HAP-1 (cell line): ENCODE data around the gene PLD5.
"Not testable (repeated sequence)": the region's sequence is repeated elsewhere in the genome, so short reads cannot be mapped to it uniquely, and the experiment has no call there.

Experiments used
- DNase-seq, 2 experiments: peaks; one replicate each; pipeline ENCODE4 v3.0.0-alpha.2; 2016 to 2020; ENCODE audit warnings: low spot score in 2 of 2
- H3K27me3 ChIP-seq: fragments of 250-450 bp; sonication (Bioruptor Pico); 2 replicates; pipeline ENCODE4 v1.5.1; 2020; ENCODE audit warnings: low read depth, mild to moderate bottlenecking, moderate library complexity
- H3K36me3 ChIP-seq: fragments of 250-450 bp; sonication (Bioruptor Pico); replicated peaks from 2 replicates; pipeline ENCODE4 v1.5.1; 2020; ENCODE audit warnings: mild to moderate bottlenecking
- H3K4me1 ChIP-seq: fragments of 250-450 bp; sonication (Bioruptor Pico); 2 replicates; pipeline ENCODE4 v1.5.1; 2020; ENCODE audit warnings: mild to moderate bottlenecking
- H3K4me3 ChIP-seq: fragments of 250-450 bp; sonication (Bioruptor Pico); 2 replicates; pipeline ENCODE4 v1.5.1; 2020; ENCODE audit warnings: mild to moderate bottlenecking, moderate library complexity
- H3K9me3 ChIP-seq: fragments of 250-450 bp; sonication (Bioruptor Pico); 2 replicates; pipeline ENCODE4 v1.5.1; 2020; ENCODE audit warnings: mild to moderate bottlenecking, moderate library complexity
- in situ Hi-C: fragments of 300-500 bp; cut with MboI; formaldehyde crosslinking; loops from 3 replicates; pipeline ENCODE4 v1.14.3; 2020; ENCODE audit warnings: low sequenced_read_pairs, inconsistent platforms, mixed read lengths

Gene PLD5

DNA sequence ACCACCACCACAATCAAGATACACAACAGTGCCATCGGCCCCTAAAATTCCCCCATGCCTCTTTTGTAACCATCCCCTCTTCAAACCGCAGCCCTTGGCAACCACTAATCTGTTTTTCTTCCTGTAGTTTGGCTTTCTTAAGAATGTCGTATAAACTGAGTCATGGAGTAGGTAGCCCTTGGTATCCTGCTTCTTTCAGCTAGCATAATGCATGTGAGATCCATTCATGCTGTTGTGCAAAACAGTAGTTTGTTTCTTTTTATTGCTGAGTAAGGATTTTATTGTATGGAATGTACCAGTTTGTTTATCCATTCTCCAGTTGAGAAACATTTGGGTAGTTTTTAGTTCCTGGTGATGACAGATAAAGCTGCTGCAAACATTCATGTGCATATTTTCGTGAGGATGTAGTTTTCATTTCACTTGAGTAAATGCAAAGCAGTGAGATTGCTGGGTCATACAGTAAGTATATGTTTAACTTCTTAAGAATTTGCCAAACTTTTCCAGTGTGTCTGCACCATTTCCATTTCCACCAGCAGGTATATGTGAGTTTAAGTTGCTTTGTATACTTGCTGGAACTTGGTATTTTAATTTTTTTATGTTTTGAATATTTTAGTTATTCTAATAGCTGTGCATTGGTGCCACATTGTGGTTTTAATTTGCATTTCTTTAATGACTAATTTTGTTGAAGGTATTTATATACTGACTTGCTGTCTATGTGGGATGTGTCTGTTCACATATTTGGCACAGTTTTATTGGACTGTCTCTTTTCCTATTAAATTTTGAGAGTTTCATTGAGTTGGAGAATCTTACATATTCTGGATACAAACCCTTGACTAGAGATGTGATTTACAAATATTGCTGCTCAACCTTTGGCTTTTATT, 377.2 kb downstream of the PLD5 start:
- no peaks in the 10 kb centered on the region for H3K27me3 ChIP-seq
- in situ Hi-C loops = no loop called here
- no peak overlapping the region for H3K4me3 ChIP-seq
- no peaks in the 10 kb centered on the region for H3K36me3 ChIP-seq
- H3K9me3 ChIP-seq = no peaks in the 10 kb centered on the region; the same call in 1 of the 2 replicates
- peak; percentile 53 to 57 for DNase-seq
- H3K4me1 ChIP-seq = peaks cover 15% of the 10 kb centered on the region

DNA sequence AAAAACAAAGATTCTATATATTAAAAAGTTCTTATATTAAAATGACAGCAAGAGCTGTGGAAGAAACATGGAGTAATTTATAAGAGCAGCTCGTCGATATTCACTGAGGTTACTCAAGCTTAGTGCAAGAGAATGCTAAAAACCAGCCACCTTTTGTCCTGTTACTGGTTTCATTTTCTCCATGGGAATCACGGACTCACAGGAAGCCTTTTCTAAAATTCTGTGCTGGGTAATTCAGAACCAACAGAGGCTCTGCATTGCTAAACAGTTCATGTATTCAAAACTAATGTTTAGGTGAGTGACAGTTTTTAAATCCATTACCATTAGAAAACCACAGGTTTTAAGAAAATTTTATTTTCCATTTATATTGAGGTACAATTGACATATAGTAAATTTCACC, 377.8 kb downstream of the PLD5 start:
- peaks cover 15% of the 10 kb centered on the region for H3K4me1 ChIP-seq
- H3K9me3 ChIP-seq = no peaks in the 10 kb centered on the region; the same call in 1 of the 2 replicates
- no peak overlapping the region for H3K4me3 ChIP-seq
- peak in 1 of 2 experiments; percentile 24 for DNase-seq
- in situ Hi-C loops = no loop called here
- H3K27me3 ChIP-seq = no peaks in the 10 kb centered on the region
- no peaks in the 10 kb centered on the region for H3K36me3 ChIP-seq

DNA sequence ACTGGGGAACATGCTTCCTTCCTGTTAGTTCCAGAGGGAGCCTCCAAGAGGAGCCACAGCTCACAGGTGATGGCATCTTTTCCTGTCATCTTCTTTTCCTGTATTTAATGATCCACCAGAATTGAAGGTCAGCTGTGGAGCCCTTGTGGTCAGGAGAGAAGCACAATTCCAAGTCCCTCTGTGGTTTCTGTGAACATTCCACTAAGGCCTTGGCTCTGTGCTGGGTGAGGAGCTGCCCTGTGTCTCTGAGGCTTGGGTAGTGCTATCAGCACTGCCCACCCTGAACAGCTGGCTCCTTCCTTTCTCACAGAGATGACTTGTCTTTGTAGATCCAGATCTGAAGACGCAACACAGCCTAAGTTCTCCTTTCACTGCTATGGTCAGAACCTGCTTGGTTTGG, 383.7 kb downstream of the PLD5 start:
- Histone ChIP-seq H3K4me1 (no peaks in the 10 kb centered on the region), H3K27me3 (no peaks in the 10 kb centered on the region), H3K36me3 (no peaks in the 10 kb centered on the region), H3K4me3 (no peak overlapping the region), H3K9me3 (no peaks in the 10 kb centered on the region)
- in situ Hi-C loops = no loop called here
- DNase-seq = no peak

DNA sequence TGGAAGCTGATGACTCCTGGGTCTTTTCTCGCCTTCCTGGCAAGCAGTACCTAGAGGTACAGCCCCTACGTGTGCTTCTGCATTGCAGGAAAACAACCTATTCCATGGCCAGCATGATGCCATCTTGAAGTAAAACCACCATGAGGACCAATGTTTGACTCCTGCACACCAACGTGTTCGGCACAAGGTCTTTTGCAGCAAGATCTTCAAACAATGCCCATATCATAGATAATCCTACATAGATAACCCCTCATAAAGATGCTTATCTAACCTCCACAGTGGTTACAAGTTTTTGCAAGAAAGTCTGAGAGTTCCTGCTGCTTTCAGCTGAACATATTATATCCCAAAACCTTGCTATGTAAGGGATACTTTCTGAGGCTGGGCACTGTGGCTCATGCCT, 384.5 kb downstream of the PLD5 start:
- H3K4me3 ChIP-seq = no peak overlapping the region
- no peaks in the 10 kb centered on the region for H3K27me3 ChIP-seq
- in situ Hi-C loops = no loop called here
- no peak for DNase-seq
- H3K36me3 ChIP-seq = no peaks in the 10 kb centered on the region
- no peaks in the 10 kb centered on the region for H3K4me1 ChIP-seq
- H3K9me3 ChIP-seq = no peaks in the 10 kb centered on the region

DNA sequence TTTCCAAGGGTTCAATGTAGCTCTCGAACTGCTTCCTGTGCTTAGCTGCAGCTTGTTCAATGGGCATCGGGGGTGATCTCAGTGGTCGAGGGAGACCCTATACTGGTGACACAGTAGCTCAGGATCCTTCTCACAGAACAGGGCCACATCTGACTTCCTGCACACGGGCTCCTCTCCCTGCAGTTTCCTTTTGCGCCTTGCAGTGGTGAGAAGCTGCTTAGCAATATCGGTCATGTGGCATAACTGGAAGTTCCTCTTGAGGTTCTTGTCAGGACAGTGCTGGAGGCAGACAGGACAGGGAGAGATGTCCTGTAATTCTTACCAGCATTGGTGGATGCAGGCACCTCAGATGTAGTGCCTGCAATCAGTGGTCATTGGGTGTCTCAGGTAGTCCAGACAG, 385.1 kb downstream of the PLD5 start:
- in situ Hi-C loops = no loop called here
- no peak overlapping the region for H3K4me3 ChIP-seq
- no peaks in the 10 kb centered on the region for H3K27me3 ChIP-seq
- H3K4me1 ChIP-seq = no peaks in the 10 kb centered on the region
- no peak for DNase-seq
- no peaks in the 10 kb centered on the region for H3K36me3 ChIP-seq
- H3K9me3 ChIP-seq = no peaks in the 10 kb centered on the region

DNA sequence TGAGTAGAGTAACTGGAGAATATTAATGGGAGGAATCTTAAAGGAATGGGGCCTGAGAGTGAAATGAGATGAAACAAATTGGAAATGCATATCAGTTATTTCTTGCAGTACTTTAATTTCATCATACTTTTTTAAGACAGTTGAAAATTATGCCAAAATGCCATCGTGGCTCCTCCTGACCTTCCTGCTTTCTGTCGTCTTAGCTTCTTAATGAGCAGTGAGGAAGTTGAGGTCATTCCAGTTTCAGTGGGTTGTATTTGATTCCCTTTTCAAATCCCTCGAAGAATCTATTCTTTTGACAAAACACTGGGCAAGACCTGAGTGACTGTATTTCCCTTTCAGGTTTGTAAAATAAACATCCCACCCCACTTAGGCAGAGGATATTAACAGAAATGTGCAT, 390.7 kb downstream of the PLD5 start:
- Histone ChIP-seq H3K4me3 (no peak overlapping the region), H3K27me3 (no peaks in the 10 kb centered on the region), H3K36me3 (no peaks in the 10 kb centered on the region), H3K9me3 (no peaks in the 10 kb centered on the region), H3K4me1 (no peaks in the 10 kb centered on the region)
- in situ Hi-C loops = no loop called here
- DNase-seq = no peak

DNA sequence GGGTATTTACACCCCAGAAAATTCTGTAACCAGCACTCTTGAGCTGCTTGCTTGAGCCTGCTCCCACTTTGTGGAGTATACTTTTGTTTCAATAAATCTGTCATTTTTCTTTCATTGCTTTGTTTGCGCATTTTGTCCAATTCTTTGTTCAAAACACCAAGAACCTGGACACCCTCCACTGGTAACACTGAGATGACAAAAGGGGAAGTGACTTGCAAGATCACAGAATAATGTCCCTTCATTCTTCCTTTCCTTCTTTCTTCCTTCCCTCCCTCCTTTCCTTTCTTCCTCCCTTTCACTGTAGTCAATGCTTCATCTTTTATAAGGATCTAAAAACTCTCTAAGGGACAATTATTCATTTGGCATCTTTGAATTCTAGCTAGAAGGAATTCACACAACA, 391.1 kb downstream of the PLD5 start:
- no peak for DNase-seq
- in situ Hi-C loops = no loop called here
- Histone ChIP-seq H3K9me3 (no peaks in the 10 kb centered on the region), H3K4me3 (no peak overlapping the region), H3K36me3 (no peaks in the 10 kb centered on the region), H3K4me1 (no peaks in the 10 kb centered on the region), H3K27me3 (no peaks in the 10 kb centered on the region)

DNA sequence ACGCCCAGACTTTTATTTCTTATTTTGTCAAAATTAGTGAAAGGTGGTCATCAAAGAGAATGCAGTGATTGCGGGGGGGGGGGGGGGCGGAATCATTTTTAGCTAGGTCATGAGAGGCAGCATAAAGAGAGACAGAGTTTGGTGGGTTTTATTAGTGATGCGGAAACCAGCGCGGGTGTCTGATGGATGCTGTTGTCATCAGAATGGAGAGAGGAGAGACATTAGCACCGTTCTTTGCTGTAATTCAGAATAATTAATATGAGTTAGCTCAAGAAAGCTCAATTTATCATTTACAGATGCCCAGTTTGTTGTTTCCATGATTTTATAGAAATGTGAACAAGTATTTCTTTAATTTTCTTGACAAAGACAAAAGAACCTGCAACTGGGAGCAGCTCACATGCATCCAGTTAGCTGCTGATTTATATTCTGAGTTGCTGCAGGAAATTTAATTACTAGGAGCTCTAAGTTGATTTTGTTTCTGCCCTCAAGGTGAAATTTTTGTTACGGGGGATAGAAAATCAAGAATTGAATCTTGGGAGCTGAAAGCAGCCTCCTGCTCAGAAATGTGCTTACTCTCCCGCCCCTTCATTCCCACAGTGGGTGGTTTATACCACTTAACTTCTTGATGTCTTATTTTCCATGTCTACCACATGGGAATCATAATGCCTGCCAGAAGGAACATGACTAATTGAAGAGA, 392.2 kb downstream of the PLD5 start:
- in situ Hi-C loops = no loop called here
- no peak for DNase-seq

DNA sequence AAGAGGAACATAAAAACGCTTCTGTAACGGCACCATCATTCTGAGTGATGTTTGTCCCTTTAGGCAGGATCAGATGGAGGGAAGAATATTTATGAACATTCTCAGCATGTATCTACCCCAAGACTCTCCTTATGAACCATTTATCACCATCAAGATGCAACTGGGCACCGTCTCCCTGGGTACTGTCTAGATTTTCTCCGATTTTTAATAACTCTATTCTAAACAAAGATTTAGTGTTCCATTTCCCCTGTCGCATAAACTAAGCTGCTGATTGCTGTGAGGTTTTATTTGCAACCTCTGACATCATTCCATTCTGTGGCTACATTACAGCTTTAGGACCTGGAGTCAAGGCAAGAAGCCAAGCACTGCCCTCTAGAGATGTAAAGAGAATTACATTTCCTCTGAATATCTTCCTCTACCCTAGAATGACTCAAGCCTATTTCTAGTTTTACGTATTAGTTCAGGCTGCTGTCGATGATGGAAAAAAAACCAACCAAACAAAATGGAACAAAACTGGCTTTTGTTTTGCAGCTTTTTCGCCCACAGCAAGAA, 395.5 kb downstream of the PLD5 start:
- H3K36me3 ChIP-seq = no peaks in the 10 kb centered on the region
- no peaks in the 10 kb centered on the region for H3K27me3 ChIP-seq
- H3K9me3 ChIP-seq = no peaks in the 10 kb centered on the region
- no peak overlapping the region for H3K4me3 ChIP-seq
- in situ Hi-C loops = loop anchor here (5.0 kb wide), 1 partner anchor 107 kb away; no protein-coding TSS in a partner anchor
- peak; percentile 50 to 74 for DNase-seq
- no peaks in the 10 kb centered on the region for H3K4me1 ChIP-seq

More for the DNA sequence above, 392.2 kb downstream of the PLD5 start:
- H3K27me3 ChIP-seq = no peaks in the 10 kb centered on the region
- no peaks in the 10 kb centered on the region for H3K4me1 ChIP-seq
- H3K9me3 ChIP-seq = no peaks in the 10 kb centered on the region
- H3K4me3 ChIP-seq = no peak overlapping the region
- no peaks in the 10 kb centered on the region for H3K36me3 ChIP-seq

DNA sequence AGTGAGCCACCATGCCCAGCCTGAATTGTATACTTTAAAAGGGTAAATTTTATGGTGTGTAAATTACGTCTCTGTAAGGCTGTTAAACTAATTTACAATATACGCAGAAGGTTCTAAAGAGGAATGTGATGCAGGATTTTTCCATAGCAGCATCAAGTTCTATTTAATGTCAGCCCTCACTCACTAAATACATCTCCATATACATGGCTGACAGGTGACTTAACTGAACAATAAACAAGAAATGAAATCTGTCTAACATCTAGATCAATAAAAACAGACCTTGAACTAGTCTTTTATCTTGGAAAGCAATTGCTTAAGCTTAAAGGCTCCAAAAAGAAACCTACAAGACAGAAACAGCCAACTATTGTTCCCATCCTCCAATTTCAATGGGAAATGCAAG, 404.1 kb downstream of the PLD5 start:
- peak in 1 of 2 experiments; percentile 66 for DNase-seq
- Histone ChIP-seq H3K9me3 (no peaks in the 10 kb centered on the region), H3K4me1 (peaks cover 8% of the 10 kb centered on the region), H3K27me3 (no peaks in the 10 kb centered on the region), H3K36me3 (no peaks in the 10 kb centered on the region), H3K4me3 (no peak overlapping the region)
- in situ Hi-C loops = no loop called here

DNA sequence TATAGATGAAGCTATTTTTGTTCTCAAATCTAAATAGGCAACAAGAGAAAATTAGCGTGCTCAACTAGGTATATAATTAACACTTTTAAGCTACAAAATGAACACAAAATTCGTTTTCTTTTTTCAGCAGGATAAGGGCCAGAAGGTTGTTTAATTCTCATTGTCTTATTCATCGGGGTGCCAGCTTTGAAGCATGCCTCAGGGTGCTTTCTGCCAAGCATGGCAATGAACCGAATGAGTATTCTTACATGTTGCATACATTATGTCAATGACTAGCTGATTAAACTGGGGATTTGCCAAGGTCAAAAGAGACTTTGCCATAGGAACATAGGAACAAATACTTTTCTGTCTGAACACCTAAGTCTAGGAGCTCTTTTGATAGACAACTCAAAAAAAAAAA, 423.6 kb downstream of the PLD5 start:
- Histone ChIP-seq H3K4me1 (no peaks in the 10 kb centered on the region), H3K27me3 (no peaks in the 10 kb centered on the region), H3K9me3 (no peaks in the 10 kb centered on the region), H3K4me3 (no peak overlapping the region), H3K36me3 (no peaks in the 10 kb centered on the region)
- in situ Hi-C loops = no loop called here
- no peak for DNase-seq

DNA sequence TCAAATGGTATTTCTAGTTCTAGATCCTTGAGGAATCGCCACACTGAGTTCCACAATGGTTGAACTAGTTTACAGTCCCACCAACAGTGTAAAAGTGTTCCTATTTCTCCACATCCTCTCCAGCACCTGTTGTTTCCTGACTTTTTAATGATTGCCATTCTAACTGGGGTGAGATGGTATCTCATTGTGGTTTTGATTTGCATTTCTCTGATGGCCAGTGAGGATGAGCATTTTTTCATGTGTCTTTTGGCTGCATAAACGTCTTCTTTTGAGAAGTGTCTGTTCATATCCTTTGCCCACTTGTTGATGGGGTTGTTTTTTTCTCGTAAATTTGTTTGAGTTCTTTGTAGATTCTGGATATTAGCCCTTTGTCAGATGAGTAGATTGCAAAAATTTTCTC, 427.2 kb downstream of the PLD5 start:
- in situ Hi-C loops = not testable (repeated sequence)

DNA sequence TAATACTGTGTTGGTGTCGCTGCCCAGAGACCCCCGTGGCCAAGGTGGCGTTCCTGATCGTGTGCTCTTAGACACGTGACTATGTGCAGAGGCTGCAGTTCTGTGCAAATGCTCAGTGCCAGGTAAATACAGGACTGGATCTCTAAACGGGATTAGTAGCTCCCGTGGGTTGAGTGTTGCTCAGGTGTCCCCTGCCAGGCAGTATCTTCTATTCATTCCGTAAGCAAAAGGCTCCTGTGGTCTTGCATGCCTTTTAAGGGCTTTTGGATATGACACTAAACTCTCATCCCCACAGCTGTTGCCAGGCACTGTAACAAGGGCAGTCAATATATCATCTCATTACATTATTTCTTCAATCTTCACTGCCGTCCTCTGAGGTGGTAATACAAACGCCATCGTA, 431.4 kb downstream of the PLD5 start:
- Histone ChIP-seq H3K4me1 (no peaks in the 10 kb centered on the region), H3K9me3 (no peaks in the 10 kb centered on the region), H3K4me3 (no peak overlapping the region), H3K36me3 (no peaks in the 10 kb centered on the region), H3K27me3 (no peaks in the 10 kb centered on the region)
- DNase-seq = no peak
- in situ Hi-C loops = no loop called here

More for the DNA sequence above, 427.2 kb downstream of the PLD5 start:
- not testable (repeated sequence) for H3K4me3 ChIP-seq, H3K36me3 ChIP-seq, H3K9me3 ChIP-seq, H3K27me3 ChIP-seq, H3K4me1 ChIP-seq, DNase-seq

DNA sequence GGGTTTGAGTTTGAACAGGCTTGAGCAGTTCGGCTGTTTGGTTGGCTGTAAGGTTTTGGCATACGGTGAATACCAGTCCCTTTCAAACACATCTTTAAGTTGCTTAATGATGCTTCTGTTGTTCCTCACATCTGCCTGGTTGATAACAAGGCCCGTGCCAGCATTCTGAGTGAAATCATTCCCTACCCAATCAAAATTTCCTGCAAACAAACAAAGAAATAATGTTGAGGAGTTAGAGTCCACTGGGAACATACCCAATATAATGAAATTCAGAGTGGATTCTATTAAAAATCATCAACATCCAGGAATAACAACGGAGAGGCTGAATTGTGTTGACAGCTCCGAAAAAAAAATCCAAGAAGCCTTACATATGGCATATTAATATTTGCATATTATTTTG, 434.6 kb downstream of the PLD5 start:
- no peak for DNase-seq
- in situ Hi-C loops = no loop called here
- H3K27me3 ChIP-seq = no peaks in the 10 kb centered on the region
- no peaks in the 10 kb centered on the region for H3K36me3 ChIP-seq
- no peaks in the 10 kb centered on the region for H3K9me3 ChIP-seq
- no peak overlapping the region for H3K4me3 ChIP-seq
- no peaks in the 10 kb centered on the region for H3K4me1 ChIP-seq
